Astrocyte (in vitro differentiated cells and primary cell): ENCODE measurements around the gene LMF1. TPM values are rescaled to one million over a fixed set of nuclear protein-coding genes. Genes with fewer than 3 reads are reported as not detected.

Source experiments
- DNase-seq: peaks from one replicate; pipeline ENCODE4 v3.0.0-alpha.2; 2010; ENCODE audit warnings: low read depth
- FAIRE-seq: peaks from 2 replicates; lab custom pipeline; 2011; peaks lifted over from hg19 to GRCh38; lab: Jason Lieb, UNC
- H2AFZ ChIP-seq: 2 replicates; pipeline ENCODE4 v1.6.0; 2012; ENCODE audit warnings: low read depth, low read length, inconsistent platforms
- H3K27ac ChIP-seq: 2 replicates; pipeline ENCODE4 v1.5.1; 2011; ENCODE audit warnings: low read depth, low read length, inconsistent platforms
- H3K27me3 ChIP-seq: 2 replicates; pipeline ENCODE4 v1.6.0; 2011; ENCODE audit warnings: low read length, inconsistent platforms; ENCODE audit not compliant: insufficient read depth
- H3K36me3 ChIP-seq: 2 replicates; pipeline ENCODE4 v1.5.1; 2011; ENCODE audit warnings: low read length, inconsistent platforms; ENCODE audit not compliant: insufficient read depth
- H3K4me1 ChIP-seq: 2 replicates; pipeline ENCODE4 v1.5.1; 2011; ENCODE audit warnings: low read length, inconsistent platforms; ENCODE audit not compliant: insufficient read depth
- H3K4me2 ChIP-seq: 2 replicates; pipeline ENCODE4 v1.6.0; 2012; ENCODE audit warnings: low read length, inconsistent platforms
- H3K4me3 ChIP-seq: 2 replicates; pipeline ENCODE4 v1.5.1; 2011; ENCODE audit warnings: low read depth, mild to moderate bottlenecking, low read length, inconsistent platforms; ENCODE audit not compliant: insufficient read depth
- H3K79me2 ChIP-seq: 2 replicates; pipeline ENCODE4 v1.6.0; 2012; ENCODE audit warnings: mild to moderate bottlenecking, low read length, inconsistent platforms; ENCODE audit not compliant: insufficient read depth
- H3K9ac ChIP-seq: 2 replicates; pipeline ENCODE4 v1.6.0; 2012; ENCODE audit warnings: mild to moderate bottlenecking, low read length, inconsistent platforms
- H3K9me3 ChIP-seq: 2 replicates; pipeline ENCODE4 v1.5.1; 2012; ENCODE audit warnings: low read depth, mild to moderate bottlenecking, low read length, inconsistent platforms; ENCODE audit not compliant: insufficient read depth
- H4K20me1 ChIP-seq: 2 replicates; pipeline ENCODE4 v1.6.0; 2012; ENCODE audit warnings: low read length, inconsistent platforms; ENCODE audit not compliant: insufficient read depth
- H3K27ac Mint-ChIP-seq: one replicate; pipeline ENCODE4 v1.8.0; 2021; ENCODE audit warnings: mild to moderate bottlenecking, mixed read lengths; ENCODE audit not compliant: unreplicated experiment
- H3K27me3 Mint-ChIP-seq: one replicate; pipeline ENCODE4 v1.8.0; 2021; ENCODE audit warnings: low read depth, mixed read lengths; ENCODE audit not compliant: unreplicated experiment
- H3K36me3 Mint-ChIP-seq: one replicate; pipeline ENCODE4 v1.8.0; 2021; ENCODE audit warnings: low read depth, mixed read lengths; ENCODE audit not compliant: unreplicated experiment
- H3K4me1 Mint-ChIP-seq: one replicate; pipeline ENCODE4 v1.8.0; 2021; ENCODE audit warnings: low read depth, mixed read lengths; ENCODE audit not compliant: unreplicated experiment
- H3K4me3 Mint-ChIP-seq: one replicate; pipeline ENCODE4 v1.8.0; 2021; ENCODE audit warnings: mild to moderate bottlenecking, moderate library complexity, mixed read lengths; ENCODE audit not compliant: unreplicated experiment
- H3K9me3 Mint-ChIP-seq: one replicate; pipeline ENCODE4 v1.8.0; 2021; ENCODE audit warnings: mild to moderate bottlenecking, mixed read lengths; ENCODE audit not compliant: unreplicated experiment
- CTCF ChIP-seq: IDR thresholded peaks from 2 replicates; pipeline ENCODE4 v1.5.1; 2011; ENCODE audit warnings: low read depth, mild to moderate bottlenecking, inconsistent platforms, low read length, moderate library complexity; ENCODE audit not compliant: insufficient read depth
- EZH2 ChIP-seq: IDR thresholded peaks from 2 replicates; pipeline ENCODE4 v1.6.1; 2012; ENCODE audit warnings: mild to moderate bottlenecking, low read length, inconsistent platforms; ENCODE audit not compliant: insufficient read depth
- total RNA-seq: library from RNA; stranded (reverse); gene quantifications from 2 replicates; pipeline ENCODE4 v1.2.1, GENCODE V29; 2021

LMF1 gene
- total RNA-seq, 1 donor from 2014 or later, result 12.6 TPM

DNA sequence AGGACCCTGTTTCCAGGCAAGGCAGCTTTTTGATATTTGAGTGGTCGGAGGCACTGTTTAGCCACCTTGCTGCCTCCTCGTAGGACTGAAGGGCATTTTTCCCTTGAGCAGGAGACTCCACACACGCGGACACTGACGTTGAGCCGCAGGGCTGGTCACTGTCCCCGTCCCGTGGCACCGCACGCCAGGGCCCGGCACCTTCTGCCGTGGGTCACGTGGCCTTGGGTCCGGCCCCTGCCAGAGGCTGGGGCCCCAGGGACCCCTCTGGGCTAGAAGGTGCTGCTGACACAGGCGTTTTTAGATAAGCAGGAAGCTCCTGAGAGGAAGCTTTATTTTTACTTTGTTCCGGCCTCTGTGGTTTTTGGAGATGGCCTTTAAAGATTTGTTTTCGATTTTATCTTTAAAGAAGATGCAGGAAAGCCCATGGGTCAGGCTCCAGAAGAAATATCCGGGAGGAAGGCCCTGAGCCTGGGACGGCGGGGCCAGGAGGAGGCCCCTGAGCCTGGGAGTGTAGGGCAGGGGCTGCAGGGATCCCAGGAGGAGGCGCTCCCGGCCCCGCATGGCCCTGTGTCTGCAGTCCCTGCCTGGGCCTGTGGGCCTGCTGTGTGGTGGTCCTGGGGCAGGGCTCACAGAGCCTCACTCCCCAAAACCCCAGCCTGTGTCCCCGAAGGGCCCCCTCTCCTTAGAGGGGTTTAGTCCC, 139.8 kb downstream of the LMF1 start:
- H3K36me3 ChIP-seq, result no peaks in the 10 kb centered on the region
- H3K4me3 ChIP-seq, result no peak overlapping the region
- no peak overlapping the region for H3K4me2 ChIP-seq
- no peaks in the 10 kb centered on the region for H3K79me2 ChIP-seq
- H3K9me3 ChIP-seq, result peaks cover 4% of the 10 kb centered on the region
- H3K36me3 Mint-ChIP-seq, result no peaks in the 10 kb centered on the region
- FAIRE-seq (no peak), DNase-seq (no peak)
- H3K4me3 Mint-ChIP-seq, result no peak overlapping the region
- no peaks in the 10 kb centered on the region for H3K4me1 ChIP-seq
- H3K27me3 ChIP-seq, result peaks cover 2% of the 10 kb centered on the region
- H3K27ac ChIP-seq, result no peak overlapping the region
- peaks cover 10% of the 10 kb centered on the region for H3K9me3 Mint-ChIP-seq
- H3K27me3 Mint-ChIP-seq, result peaks cover 27% of the 10 kb centered on the region
- H3K27ac Mint-ChIP-seq, result no peak overlapping the region
- TF ChIP-seq EZH2 (no peak), CTCF (no peak)
- no peak overlapping the region for H3K9ac ChIP-seq
- H3K4me1 Mint-ChIP-seq, result no peaks in the 10 kb centered on the region
- H4K20me1 ChIP-seq, result no peaks in the 10 kb centered on the region
- H2AFZ ChIP-seq, result no peak overlapping the region

- no peak overlapping the region for H3K4me2 ChIP-seq
- FAIRE-seq (no peak), DNase-seq (no peak)
- TF ChIP-seq CTCF (no peak), EZH2 (no peak)
- no peaks in the 10 kb centered on the region for H3K4me1 ChIP-seq
- no peaks in the 10 kb centered on the region for H4K20me1 ChIP-seq
- Mint-ChIP-seq H3K27ac (no peak overlapping the region), H3K27me3 (peaks cover 33% of the 10 kb centered on the region), H3K4me1 (no peaks in the 10 kb centered on the region), H3K9me3 (peaks cover 6% of the 10 kb centered on the region), H3K4me3 (no peak overlapping the region), H3K36me3 (no peaks in the 10 kb centered on the region)
- H3K4me3 ChIP-seq, result no peak overlapping the region
- peaks cover 9% of the 10 kb centered on the region for H3K27me3 ChIP-seq
- H3K36me3 ChIP-seq, result no peaks in the 10 kb centered on the region
- no peak overlapping the region for H2AFZ ChIP-seq
- H3K27ac ChIP-seq, result no peak overlapping the region
- no peak overlapping the region for H3K9ac ChIP-seq
- H3K79me2 ChIP-seq, result no peaks in the 10 kb centered on the region
- H3K9me3 ChIP-seq, result no peaks in the 10 kb centered on the region
These were observed 140.5 kb downstream of the LMF1 start for GRCh38 chr16:830107-830870.

DNA sequence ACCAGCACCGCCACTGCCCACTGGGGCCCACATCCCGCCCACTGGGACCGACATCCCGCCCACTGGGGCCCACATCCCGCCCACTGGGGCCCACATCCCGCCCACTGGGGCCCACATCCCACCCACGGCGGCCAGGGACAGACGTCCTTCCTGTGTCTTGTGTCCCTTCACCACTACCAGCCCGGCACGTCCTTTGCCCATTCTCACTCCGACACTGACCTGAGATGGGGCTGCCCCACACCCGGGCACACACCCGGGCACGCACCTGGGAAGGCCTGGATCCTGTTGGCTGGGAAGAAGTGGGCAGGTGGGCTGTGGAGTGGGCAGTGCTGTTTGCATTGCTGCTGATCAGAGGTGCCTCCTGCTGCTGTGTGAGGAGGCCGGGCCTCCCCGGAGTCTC, 141.9 kb downstream of the LMF1 start:
- Histone ChIP-seq H3K9ac (no peak overlapping the region), H4K20me1 (no peaks in the 10 kb centered on the region), H3K27ac (no peak overlapping the region), H3K4me1 (no peaks in the 10 kb centered on the region), H3K4me3 (no peak overlapping the region), H2AFZ (no peak overlapping the region), H3K9me3 (no peaks in the 10 kb centered on the region), H3K27me3 (peaks cover 16% of the 10 kb centered on the region), H3K4me2 (no peak overlapping the region), H3K79me2 (no peaks in the 10 kb centered on the region), H3K36me3 (no peaks in the 10 kb centered on the region)
- TF ChIP-seq EZH2, result no peak
- TF ChIP-seq CTCF, result no peak
- H3K27me3 Mint-ChIP-seq, result peaks cover 23% of the 10 kb centered on the region
- H3K27ac Mint-ChIP-seq, result no peak overlapping the region
- no peak overlapping the region for H3K4me3 Mint-ChIP-seq
- no peaks in the 10 kb centered on the region for H3K36me3 Mint-ChIP-seq
- DNase-seq, result no peak
- no peaks in the 10 kb centered on the region for H3K9me3 Mint-ChIP-seq
- no peak for FAIRE-seq
- no peaks in the 10 kb centered on the region for H3K4me1 Mint-ChIP-seq
